Activated T-helper 2 cell treated with anti-CD3 and anti-CD28 coated beads, Interferon-gamma antibody, Interleukin-2, Interleukin-4, amounts not matched to agents 10 μg/mL and 5 μg/mL and 100 μg/mL, durations not matched to agents 14 hours and 24 hours and 36 hours (primary cell): Measurements from ENCODE around the gene PML. TPM values are rescaled to one million over a fixed set of nuclear protein-coding genes. Genes with fewer than 3 reads are reported as not detected.
"Not testable (repeated sequence)": the region's sequence is repeated elsewhere in the genome, so short reads cannot be mapped to it uniquely, and the experiment has no call there.

Source experiments
- DNase-seq: peaks from one replicate; pipeline ENCODE4 v3.0.0; 2021; ENCODE audit warnings: low spot score
- H3K27ac Mint-ChIP-seq: one replicate; pipeline ENCODE4 v1.8.0; 2021; ENCODE audit warnings: mixed read lengths
- H3K27me3 Mint-ChIP-seq: one replicate; pipeline ENCODE4 v1.8.0; 2021; ENCODE audit warnings: low read depth, mixed read lengths
- H3K36me3 Mint-ChIP-seq: one replicate; pipeline ENCODE4 v1.8.0; 2021; ENCODE audit warnings: low read depth, mixed read lengths
- H3K4me1 Mint-ChIP-seq: one replicate; pipeline ENCODE4 v1.8.0; 2021; ENCODE audit warnings: low read depth, mixed read lengths
- H3K4me3 Mint-ChIP-seq: one replicate; pipeline ENCODE4 v1.8.0; 2021; ENCODE audit warnings: low read depth, mild to moderate bottlenecking, moderate library complexity, mixed read lengths
- H3K9me3 Mint-ChIP-seq: one replicate; pipeline ENCODE4 v1.8.0; 2021; ENCODE audit warnings: mixed read lengths
- intact Hi-C: fragments of 100-400 bp; cut with micrococcal nuclease; formaldehyde crosslinking; loops from one replicate; pipeline ENCODE4 v1.15.1; 2023
- total RNA-seq: library from RNA; stranded (reverse); gene quantifications from 2 replicates; pipeline ENCODE4 v1.2.3, GENCODE V29; 2022

Gene PML
- total RNA-seq, 1 donor from 2014 or later: 64.5 TPM

DNA sequence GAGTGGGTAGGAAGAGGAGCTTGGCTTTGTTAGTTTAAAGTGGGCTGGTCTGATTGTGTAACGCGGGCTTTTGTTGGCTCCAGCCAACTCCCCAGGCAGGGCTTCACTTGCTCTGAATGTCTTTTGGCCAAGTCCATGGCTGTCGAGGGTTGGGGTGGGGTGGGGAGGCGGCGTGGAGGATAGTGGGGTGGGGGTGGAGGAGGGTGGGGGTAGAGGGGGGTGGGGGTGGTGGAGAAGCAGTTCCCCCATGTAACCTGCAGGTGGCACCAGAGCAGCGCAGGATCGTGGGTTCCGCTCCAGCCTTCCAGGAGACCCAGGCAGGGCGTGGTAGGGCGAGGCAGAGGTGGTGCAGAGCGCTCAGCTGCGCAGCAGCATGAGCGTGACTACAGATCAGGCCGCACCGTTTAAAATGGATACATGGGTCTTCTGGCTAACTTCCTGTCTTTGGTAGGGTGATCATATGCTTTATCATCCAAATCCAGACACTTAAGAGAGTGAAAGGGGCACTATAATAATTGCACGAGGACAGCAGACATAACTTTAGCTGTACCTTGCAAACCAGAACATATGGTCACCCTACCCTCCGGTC lies 59.5 kb downstream of the PML start:
- Mint-ChIP-seq H3K27me3 (peaks cover 2% of the 10 kb centered on the region), H3K36me3 (no peaks in the 10 kb centered on the region), H3K27ac (no peak overlapping the region), H3K4me1 (peaks cover 6% of the 10 kb centered on the region), H3K4me3 (no peak overlapping the region), H3K9me3 (no peaks in the 10 kb centered on the region)
- intact Hi-C loops: no loop called here
- DNase-seq: peak; percentile 64

DNA sequence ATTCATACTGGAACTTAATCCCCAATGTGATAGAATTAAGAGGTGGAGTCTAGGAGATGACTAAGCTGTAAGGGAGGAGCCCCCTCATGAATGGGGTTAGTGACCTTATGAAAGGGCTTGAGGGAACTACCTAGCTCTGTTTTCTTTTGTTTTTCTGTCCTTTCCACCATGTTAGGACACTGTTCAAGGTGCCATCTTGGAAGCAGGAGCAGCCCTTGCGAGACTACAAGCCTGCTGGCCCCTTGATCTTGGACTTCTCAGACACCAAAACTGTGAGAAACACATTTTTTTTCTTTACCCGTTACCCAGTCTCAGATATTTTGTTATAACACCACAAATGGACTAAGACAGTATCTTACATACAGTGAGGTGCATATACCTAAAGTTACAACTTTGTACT lies 61.3 kb downstream of the PML start:
- H3K9me3 Mint-ChIP-seq: no peaks in the 10 kb centered on the region
- H3K27me3 Mint-ChIP-seq: peaks cover 2% of the 10 kb centered on the region
- H3K36me3 Mint-ChIP-seq: no peaks in the 10 kb centered on the region
- peaks cover 12% of the 10 kb centered on the region for H3K4me1 Mint-ChIP-seq
- intact Hi-C loops: no loop called here
- no peak overlapping the region for H3K27ac Mint-ChIP-seq
- no peak for DNase-seq
- no peak overlapping the region for H3K4me3 Mint-ChIP-seq

DNA sequence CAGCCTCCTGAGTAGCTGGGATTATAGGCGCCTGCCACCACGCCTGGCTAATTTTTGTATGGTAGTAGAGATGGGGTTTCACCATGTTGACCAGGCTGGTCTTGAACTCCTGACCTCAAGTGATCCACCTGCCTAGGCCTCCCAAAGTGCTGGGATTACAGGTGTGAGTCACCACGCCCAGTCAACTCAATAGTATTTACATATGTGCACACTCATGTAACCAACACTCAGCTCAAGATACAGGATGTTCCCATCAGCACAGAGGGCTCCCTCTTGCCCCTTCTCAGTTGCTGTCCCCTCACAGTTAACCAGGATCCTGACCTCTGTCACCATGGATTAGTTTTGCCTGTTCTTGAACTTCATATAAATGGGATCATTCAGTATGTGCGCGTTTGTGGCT lies 61.8 kb downstream of the PML start:
- H3K9me3 Mint-ChIP-seq, H3K27ac Mint-ChIP-seq, H3K4me3 Mint-ChIP-seq, H3K27me3 Mint-ChIP-seq, H3K36me3 Mint-ChIP-seq, DNase-seq, intact Hi-C loops: not testable (repeated sequence)
- peaks cover 12% of the 10 kb centered on the region for H3K4me1 Mint-ChIP-seq

DNA sequence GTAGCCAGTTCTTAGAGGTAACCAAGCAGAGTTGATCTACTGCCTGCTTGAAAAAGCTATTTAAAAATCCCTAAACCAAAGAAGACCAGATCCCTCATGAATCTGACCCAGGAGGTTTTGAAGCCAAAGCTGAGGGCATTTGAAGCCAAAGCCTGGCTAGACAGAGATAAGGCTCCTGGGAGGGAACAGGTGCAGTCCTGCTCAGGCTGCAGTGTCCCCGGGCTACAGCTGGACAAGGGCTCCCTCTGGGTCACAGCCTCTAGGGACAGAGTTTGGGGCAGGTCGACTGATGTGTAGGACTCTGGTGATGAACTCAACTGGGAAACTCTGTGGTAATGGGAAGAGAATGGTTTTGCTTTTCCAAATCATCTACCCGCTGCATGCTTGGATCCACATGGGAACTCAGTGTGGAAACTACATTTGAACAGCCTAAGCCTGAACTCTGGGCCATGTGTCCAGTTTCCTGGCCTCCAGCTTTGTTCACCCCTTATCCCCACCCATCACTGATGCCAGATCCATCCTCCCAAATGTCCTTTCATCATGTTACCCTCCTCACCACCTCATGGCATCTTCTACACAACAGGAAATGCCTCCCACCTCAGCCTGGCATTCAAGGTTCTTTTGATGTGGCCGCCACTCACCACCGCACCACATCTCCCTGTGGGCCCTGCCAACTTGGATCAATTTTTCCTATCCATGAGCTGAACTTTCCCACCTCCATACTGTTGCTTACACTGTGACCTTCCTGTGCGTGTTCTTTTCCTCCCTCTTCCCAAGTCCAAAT lies 64.7 kb downstream of the PML start:
- H3K4me1 Mint-ChIP-seq, intact Hi-C loops, H3K27me3 Mint-ChIP-seq: not testable (repeated sequence)

DNA sequence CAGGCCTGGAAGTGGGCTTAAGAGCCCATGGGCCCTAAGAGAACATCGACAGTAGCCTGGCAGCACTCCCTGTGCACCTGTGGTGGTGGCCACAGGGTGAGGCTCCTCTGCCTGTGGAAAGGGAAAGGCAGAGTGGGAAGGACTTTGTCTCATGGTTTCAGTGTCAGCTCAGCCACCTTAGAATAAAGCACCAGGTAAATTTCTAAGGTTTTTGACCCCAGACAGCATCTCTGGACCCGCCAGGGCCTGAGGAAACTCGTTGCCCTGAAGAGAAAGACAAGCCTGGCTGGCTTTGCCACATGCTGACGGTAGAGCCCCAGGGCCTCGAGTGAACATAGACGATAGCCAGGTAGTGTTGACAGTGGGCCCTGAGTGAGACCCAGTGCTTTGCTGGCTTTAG lies 65.7 kb downstream of the PML start:
- H3K4me3 Mint-ChIP-seq: no peak overlapping the region
- H3K27me3 Mint-ChIP-seq: no peaks in the 10 kb centered on the region
- no peak overlapping the region for H3K27ac Mint-ChIP-seq
- no peaks in the 10 kb centered on the region for H3K9me3 Mint-ChIP-seq
- H3K4me1 Mint-ChIP-seq: peaks cover 6% of the 10 kb centered on the region
- no peaks in the 10 kb centered on the region for H3K36me3 Mint-ChIP-seq
- DNase-seq: no peak
- intact Hi-C loops: no loop called here

More for the DNA sequence above, 64.7 kb downstream of the PML start:
- not testable (repeated sequence) for H3K36me3 Mint-ChIP-seq, H3K4me3 Mint-ChIP-seq, H3K27ac Mint-ChIP-seq, H3K9me3 Mint-ChIP-seq, DNase-seq

DNA sequence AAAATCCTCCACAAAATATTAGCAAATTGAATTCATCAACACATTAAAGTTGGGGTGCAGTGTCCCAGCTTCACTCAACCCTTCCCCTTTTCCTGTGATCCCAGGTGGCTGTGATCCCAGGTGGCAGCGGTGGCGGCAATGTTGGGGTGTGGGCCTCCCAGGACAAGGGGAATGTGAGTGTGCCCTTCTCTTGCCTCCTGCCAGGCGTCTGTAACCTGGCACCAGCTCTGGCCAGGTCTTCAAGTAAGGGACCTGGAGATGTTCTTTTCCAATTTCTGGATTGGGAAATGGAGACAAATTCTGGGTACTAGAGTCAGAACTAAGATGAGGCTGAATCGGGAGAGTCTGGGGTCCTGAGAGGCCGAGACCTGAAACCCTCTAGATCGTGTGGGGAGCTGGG lies 67.7 kb downstream of the PML start:
- intact Hi-C loops: no loop called here
- H3K27me3 Mint-ChIP-seq: no peaks in the 10 kb centered on the region
- no peak overlapping the region for H3K27ac Mint-ChIP-seq
- H3K36me3 Mint-ChIP-seq: no peaks in the 10 kb centered on the region
- H3K4me1 Mint-ChIP-seq: peaks cover 6% of the 10 kb centered on the region
- no peak for DNase-seq
- no peak overlapping the region for H3K4me3 Mint-ChIP-seq
- H3K9me3 Mint-ChIP-seq: no peaks in the 10 kb centered on the region

DNA sequence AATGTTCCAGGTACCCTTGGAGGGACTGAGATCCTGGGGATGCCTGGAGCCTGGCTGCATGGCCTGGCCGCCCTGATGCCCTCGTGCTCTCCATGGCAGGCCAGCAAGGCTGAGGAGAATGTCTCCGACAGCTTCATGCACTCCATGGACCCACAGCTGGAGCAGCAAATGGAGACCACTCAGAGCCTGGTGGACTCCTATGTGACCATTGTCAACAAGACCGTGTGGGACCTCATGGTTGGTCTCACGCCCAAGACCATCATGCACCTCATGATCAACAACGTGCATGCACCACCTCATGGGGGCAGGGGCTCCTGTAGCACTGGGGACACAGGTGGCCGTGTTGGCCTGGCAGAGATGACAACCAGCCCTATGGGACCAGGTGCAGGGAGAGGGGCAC lies 68.2 kb downstream of the PML start:
- Mint-ChIP-seq H3K4me3 (no peak overlapping the region), H3K27ac (no peak overlapping the region), H3K36me3 (no peaks in the 10 kb centered on the region), H3K4me1 (peaks cover 6% of the 10 kb centered on the region), H3K27me3 (no peaks in the 10 kb centered on the region), H3K9me3 (no peaks in the 10 kb centered on the region)
- intact Hi-C loops: no loop called here
- DNase-seq: no peak

DNA sequence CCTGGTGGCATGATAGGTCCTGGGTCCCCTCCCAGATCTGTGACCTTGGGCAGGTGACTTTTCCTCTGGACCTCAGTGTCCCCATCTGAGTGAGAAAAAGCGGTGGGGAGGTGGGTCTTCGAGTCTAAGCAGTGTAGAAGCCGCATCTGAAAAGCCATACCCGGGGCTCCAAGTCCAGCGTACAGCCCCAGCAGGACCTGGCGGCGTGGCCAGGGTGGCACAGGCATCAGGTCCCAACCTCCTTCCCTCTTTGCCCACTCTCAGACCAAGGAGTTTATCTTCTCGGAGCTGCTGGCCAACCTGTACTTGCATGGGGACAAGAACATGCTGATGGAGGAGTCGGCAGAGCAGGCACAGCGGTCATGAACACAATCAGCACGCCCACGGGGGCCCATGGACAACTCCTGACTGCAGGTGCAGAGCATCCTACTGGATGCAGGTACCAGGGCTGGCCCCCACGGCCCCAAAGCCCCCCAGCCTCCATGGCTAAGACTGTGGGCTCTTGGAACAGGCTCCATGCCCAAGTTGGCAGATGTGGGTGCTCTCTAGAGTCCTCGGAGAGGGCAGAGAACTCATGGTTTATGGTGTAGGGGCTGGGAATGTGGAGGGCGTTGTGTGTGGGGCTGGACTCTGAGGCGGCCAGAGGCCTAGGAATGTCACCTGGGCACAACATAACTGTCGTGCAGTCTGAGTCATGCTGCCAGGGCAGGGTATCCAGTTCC lies 69.1 kb downstream of the PML start:
- H3K27me3 Mint-ChIP-seq, intact Hi-C loops, H3K4me1 Mint-ChIP-seq, H3K36me3 Mint-ChIP-seq, H3K4me3 Mint-ChIP-seq, DNase-seq, H3K9me3 Mint-ChIP-seq, H3K27ac Mint-ChIP-seq: not testable (repeated sequence)

DNA sequence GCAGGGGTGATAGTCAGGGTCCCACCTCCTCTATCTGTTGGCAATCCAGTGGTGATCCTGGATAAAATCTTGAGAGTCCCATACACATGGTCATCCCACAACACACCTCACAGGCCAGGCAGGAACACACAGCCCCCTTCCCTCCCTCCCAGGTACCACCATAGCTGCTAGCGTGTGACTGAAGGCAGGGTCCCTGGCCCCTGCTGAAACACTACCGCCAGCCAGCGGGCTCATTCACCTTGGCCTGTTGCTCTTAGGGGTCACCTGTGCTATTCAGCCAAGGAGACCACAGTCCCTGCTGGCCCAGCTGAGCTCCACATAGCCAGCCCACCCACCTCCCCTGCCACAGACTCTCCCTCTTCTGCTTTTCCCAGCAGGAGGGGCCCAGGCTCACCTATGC lies 69.7 kb downstream of the PML start:
- DNase-seq, H3K4me3 Mint-ChIP-seq, H3K27me3 Mint-ChIP-seq, H3K4me1 Mint-ChIP-seq, intact Hi-C loops, H3K27ac Mint-ChIP-seq, H3K36me3 Mint-ChIP-seq, H3K9me3 Mint-ChIP-seq: not testable (repeated sequence)

DNA sequence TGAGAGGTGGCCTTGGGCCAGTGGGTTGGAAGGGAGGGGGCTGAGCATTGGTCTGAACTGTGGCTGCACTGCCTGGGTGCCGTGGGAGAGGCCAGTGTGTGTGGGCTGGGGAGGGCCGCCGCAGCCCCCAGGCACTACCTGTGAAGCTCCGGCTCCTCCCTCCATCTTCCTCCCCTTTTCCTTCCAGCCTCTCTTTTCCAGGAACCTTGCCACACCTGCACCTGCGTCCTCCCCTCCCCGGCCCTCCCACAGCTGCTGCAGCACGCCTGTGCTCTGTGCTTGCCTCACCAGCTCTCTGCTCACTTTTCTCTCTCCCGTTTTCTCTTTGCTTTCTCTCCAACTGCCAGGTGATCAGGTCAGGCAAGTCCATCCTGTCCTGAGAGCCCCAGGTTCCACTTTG lies 70.3 kb downstream of the PML start:
- H3K4me1 Mint-ChIP-seq, H3K36me3 Mint-ChIP-seq, H3K9me3 Mint-ChIP-seq, DNase-seq, H3K27ac Mint-ChIP-seq, intact Hi-C loops, H3K4me3 Mint-ChIP-seq, H3K27me3 Mint-ChIP-seq: not testable (repeated sequence)

DNA sequence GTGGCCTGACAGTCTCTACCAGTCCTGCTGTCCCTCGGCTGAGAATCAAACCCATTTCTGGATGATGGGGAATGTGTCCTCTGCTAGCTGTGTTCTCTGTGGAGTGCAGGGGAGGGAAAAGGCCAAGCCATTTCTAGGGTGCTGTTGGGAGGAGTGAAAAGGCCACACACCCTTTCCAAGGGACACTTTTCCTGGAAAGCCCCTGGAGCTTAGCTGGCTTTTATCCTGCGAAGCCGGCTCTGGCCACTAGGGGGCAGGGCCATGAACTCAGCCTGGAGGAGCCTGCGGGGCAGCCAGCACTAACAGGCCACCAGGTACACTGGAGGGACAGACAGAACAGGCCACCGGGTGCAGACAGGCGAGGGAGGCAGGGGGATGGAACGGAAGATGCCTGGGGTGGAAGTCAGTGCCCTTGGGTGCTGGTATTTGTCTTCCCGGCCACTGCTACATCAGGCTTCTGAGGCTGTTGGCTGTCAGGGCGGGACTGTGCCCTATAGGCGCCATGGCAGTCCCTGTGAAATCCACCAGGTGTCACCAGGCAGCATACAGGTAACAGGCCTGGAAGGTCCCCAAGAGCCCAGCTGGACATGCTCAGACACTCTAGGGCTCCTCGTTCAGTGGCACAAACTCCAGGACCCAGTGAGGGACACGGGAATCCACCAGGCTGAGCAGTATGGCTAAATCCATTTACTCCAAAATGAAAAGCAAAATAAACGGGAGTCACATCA lies 71.3 kb downstream of the PML start:
- H3K4me1 Mint-ChIP-seq, intact Hi-C loops: not testable (repeated sequence)

DNA sequence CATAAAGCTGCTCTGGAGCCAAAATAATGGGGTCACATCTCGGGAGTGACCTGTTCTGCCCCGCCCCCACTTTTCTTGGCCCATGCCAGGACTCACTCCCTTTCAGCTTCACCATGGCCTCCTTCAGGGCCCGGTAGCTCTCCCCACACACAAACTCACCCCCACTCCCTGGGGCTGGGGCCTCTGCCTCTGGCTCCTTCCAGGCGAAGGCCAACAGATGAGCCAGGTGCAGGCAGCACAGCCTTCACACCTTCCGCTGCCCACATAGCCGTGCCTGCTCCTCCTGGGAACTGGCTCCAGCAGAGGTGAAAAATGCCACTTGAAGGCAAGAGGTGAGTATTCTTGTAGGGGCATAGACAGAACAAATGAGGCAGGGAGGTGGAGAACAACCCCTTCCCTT lies 77.1 kb downstream of the PML start:
- H3K9me3 Mint-ChIP-seq, intact Hi-C loops, H3K4me3 Mint-ChIP-seq, DNase-seq, H3K4me1 Mint-ChIP-seq, H3K27ac Mint-ChIP-seq, H3K36me3 Mint-ChIP-seq, H3K27me3 Mint-ChIP-seq: not testable (repeated sequence)

More for the DNA sequence above, 71.3 kb downstream of the PML start:
- H3K36me3 Mint-ChIP-seq, H3K27ac Mint-ChIP-seq, H3K9me3 Mint-ChIP-seq, H3K4me3 Mint-ChIP-seq, H3K27me3 Mint-ChIP-seq: not testable (repeated sequence)
- peak; percentile 35 for DNase-seq

DNA sequence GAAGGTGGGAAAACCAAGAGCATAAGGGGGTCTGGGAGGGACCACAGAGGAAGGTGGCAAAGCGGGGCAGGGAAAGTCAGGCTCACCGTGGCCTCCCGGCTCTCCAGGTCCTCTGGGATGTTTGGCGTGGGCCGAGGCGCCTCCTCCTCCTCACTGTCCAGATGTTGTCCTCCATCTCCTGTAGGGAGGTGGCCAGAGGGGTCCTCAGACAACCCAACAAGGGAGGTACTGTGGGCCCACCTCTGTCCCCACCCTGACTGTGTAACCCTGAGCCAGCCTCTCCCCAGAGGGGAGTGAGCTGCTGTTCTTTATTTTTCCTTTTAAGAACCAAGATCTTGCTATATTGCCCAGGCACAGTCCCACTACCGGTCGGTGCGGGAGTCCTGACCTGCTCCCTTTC lies 77.6 kb downstream of the PML start:
- H3K9me3 Mint-ChIP-seq, H3K27ac Mint-ChIP-seq, H3K27me3 Mint-ChIP-seq, H3K4me3 Mint-ChIP-seq, DNase-seq, intact Hi-C loops, H3K4me1 Mint-ChIP-seq, H3K36me3 Mint-ChIP-seq: not testable (repeated sequence)
